A673 (cell line): ENCODE measurements around the gene ACSF2. TPM values are rescaled to one million over a fixed set of nuclear protein-coding genes. Genes with fewer than 3 reads are reported as not detected.

Experiments
- BruUV-seq: library from RNA; stranded (reverse); fragments of 400-500 nt; replicated peaks from 2 replicates; lab custom pipeline; 2021; lab: Mats Ljungman, UMichigan
- CTCF ChIA-PET: fragments of 300-600 bp; sonication (Branson Sonifier 250); formaldehyde crosslinking; loops from one replicate; lab custom pipeline; 2022; ENCODE audit warnings: antibody characterized with exemption; lab: Charles Lee
- POLR2A ChIA-PET: fragments of 300-600 bp; sonication (Branson Sonifier 250); formaldehyde crosslinking; loops from one replicate; lab custom pipeline; 2022; ENCODE audit warnings: antibody characterized with exemption; ENCODE audit not compliant: low non-redundant PET; lab: Charles Lee
- DNase-seq: peaks from one replicate; pipeline ENCODE4 v3.0.0-alpha.2; 2015; ENCODE audit warnings: low spot score
- H3K27ac ChIP-seq: fragments of 200-600 bp; sonication (generic); 2 replicates; pipeline ENCODE4 v1.5.1; 2016; ENCODE audit warnings: mixed run types, low read depth, mild to moderate bottlenecking, mixed read lengths, antibody characterized with exemption, low read length; ENCODE audit not compliant: poor library complexity, severe bottlenecking
- H3K27me3 ChIP-seq: fragments of 200-600 bp; sonication (generic); replicated peaks from 2 replicates; pipeline ENCODE4 v1.6.1; 2017; ENCODE audit warnings: mixed run types, low read depth, mild to moderate bottlenecking, mixed read lengths, antibody characterized with exemption, low read length; ENCODE audit not compliant: insufficient read depth, poor library complexity
- H3K36me3 ChIP-seq: fragments of 200-600 bp; sonication (generic); 2 replicates; pipeline ENCODE4 v1.6.1; 2016; ENCODE audit warnings: mixed run types, mild to moderate bottlenecking, mixed read lengths, antibody characterized with exemption, low read length; ENCODE audit not compliant: insufficient read depth, poor library complexity, severe bottlenecking
- H3K4me1 ChIP-seq: fragments of 200-600 bp; sonication (generic); 2 replicates; pipeline ENCODE4 v1.6.1; 2017; ENCODE audit warnings: mixed run types, mild to moderate bottlenecking, mixed read lengths, antibody characterized with exemption, low read length; ENCODE audit not compliant: insufficient read depth, poor library complexity, severe bottlenecking
- H3K4me3 ChIP-seq: fragments of 200-600 bp; sonication (generic); 2 replicates; pipeline ENCODE4 v1.5.1; 2016; ENCODE audit warnings: low read depth, mixed run types, mild to moderate bottlenecking, mixed read lengths, low read length; ENCODE audit not compliant: poor library complexity, severe bottlenecking
- H3K9me3 ChIP-seq: fragments of 200-600 bp; sonication (generic); 2 replicates; pipeline ENCODE4 v1.6.1; 2016; ENCODE audit warnings: mixed run types, low read depth, mild to moderate bottlenecking, mixed read lengths, antibody characterized with exemption, low read length; ENCODE audit not compliant: poor library complexity, severe bottlenecking
- EZH2 ChIP-seq: fragments of 200-600 bp; sonication (generic); IDR thresholded peaks from 2 replicates; pipeline ENCODE4 v1.6.1; 2017; ENCODE audit warnings: borderline replicate concordance, low read depth, mild to moderate bottlenecking, mixed read lengths, antibody characterized with exemption, low read length; ENCODE audit not compliant: poor library complexity, severe bottlenecking
- intact Hi-C: fragments of 100-400 bp; cut with micrococcal nuclease; formaldehyde crosslinking; loops from one replicate; pipeline ENCODE4 v1.10.0; 2022; ENCODE audit not compliant: unreplicated experiment
- total RNA-seq: library from RNA; stranded (reverse); gene quantifications from 2 replicates; pipeline ENCODE4 v1.2.3, GENCODE V29; 2021
- TF ChIP-seq, protein P1 (sequence below): fragments of 300-800, 200-600 bp; sonication (generic); conservative IDR thresholded peaks from 2 replicates; pipeline ENCODE4 v1.5.1; 2017; ENCODE audit warnings: low read depth, mild to moderate bottlenecking, antibody characterized with exemption, low read length, moderate library complexity, mixed read lengths

Gene ACSF2
- total RNA-seq, 1 experiment from 2014 or later = 4.1 TPM

DNA sequence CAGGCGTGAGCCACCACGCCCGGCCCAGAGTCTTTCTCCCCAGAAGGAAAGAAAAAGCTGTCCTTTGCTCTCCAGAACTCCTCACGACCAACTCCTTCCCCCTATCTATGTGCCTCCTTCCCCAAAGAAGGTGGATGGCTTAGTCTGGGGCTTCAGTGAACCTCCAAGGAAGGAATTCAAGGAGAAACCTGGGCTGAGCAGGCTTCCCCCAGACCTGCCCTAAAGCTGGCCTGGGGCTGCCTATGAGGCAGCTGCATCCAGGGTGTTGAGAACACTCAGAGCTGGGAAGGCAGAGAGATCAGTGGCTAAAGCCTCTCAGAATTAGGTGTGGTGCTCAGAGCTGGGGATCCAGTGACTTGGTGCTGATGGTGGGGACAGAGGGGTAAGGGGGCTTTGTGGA is 3.8 kb downstream of the ACSF2 start:
- no peak for TF ChIP-seq EZH2
- TF ChIP-seq, protein P1, sequence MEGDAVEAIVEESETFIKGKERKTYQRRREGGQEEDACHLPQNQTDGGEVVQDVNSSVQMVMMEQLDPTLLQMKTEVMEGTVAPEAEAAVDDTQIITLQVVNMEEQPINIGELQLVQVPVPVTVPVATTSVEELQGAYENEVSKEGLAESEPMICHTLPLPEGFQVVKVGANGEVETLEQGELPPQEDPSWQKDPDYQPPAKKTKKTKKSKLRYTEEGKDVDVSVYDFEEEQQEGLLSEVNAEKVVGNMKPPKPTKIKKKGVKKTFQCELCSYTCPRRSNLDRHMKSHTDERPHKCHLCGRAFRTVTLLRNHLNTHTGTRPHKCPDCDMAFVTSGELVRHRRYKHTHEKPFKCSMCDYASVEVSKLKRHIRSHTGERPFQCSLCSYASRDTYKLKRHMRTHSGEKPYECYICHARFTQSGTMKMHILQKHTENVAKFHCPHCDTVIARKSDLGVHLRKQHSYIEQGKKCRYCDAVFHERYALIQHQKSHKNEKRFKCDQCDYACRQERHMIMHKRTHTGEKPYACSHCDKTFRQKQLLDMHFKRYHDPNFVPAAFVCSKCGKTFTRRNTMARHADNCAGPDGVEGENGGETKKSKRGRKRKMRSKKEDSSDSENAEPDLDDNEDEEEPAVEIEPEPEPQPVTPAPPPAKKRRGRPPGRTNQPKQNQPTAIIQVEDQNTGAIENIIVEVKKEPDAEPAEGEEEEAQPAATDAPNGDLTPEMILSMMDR = no peak
- Histone ChIP-seq H3K27ac (no peak overlapping the region), H3K4me1 (peaks cover 15% of the 10 kb centered on the region), H3K27me3 (no peaks in the 10 kb centered on the region), H3K9me3 (no peaks in the 10 kb centered on the region), H3K36me3 (no peaks in the 10 kb centered on the region), H3K4me3 (no peak overlapping the region)
- no peak for DNase-seq
- POLR2A ChIA-PET = no interaction called here
- BruUV-seq = no TSS peak
- intact Hi-C loops = no loop called here
- CTCF ChIA-PET = no interaction called here

DNA sequence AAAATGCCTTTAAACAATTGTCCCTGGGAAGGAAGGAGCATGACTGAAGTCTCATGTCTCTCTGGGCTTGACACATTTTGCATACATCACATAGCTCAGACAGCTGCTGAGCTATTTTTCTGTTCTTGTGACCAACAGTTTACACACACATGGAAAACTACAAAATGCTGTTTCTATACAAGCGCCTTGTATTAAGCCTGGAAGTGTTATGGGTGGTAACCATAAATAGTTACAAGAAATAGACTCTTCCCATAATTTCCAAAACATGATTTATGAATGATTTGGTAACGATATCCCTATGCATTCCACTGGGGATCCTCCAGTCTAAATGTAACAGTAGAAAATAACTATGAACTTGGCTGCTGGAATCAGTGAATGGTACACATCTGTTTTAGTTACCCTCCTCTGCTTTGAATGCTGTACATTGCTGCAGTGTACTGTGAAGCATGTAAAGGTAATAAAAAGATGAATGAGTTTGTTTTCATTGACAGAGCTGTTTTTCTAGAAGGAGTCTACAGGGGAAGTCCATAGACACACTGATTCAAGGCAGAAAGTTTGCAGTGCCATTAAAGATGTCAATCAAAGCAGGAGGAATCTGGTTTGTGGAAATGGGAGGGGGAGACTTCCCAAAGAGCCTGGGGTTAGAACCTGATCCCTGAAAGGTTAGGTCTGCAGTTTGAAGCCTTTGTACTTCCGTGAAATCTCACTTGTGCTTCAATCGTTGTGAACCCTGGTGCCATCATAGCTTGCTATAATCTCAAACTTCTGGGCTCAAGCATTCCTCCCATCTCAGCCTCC is 5.0 kb downstream of the ACSF2 start:
- H3K27me3 ChIP-seq = no peaks in the 10 kb centered on the region
- no peak for DNase-seq
- H3K9me3 ChIP-seq = no peaks in the 10 kb centered on the region
- intact Hi-C loops = no loop called here
- peaks cover 4% of the 10 kb centered on the region for H3K4me1 ChIP-seq
- no peaks in the 10 kb centered on the region for H3K36me3 ChIP-seq
- ChIA-PET CTCF (no interaction called here), POLR2A (no interaction called here)
- H3K27ac ChIP-seq = no peak overlapping the region
- BruUV-seq = no TSS peak
- no peak overlapping the region for H3K4me3 ChIP-seq
- TF ChIP-seq, protein P1 = no peak

DNA sequence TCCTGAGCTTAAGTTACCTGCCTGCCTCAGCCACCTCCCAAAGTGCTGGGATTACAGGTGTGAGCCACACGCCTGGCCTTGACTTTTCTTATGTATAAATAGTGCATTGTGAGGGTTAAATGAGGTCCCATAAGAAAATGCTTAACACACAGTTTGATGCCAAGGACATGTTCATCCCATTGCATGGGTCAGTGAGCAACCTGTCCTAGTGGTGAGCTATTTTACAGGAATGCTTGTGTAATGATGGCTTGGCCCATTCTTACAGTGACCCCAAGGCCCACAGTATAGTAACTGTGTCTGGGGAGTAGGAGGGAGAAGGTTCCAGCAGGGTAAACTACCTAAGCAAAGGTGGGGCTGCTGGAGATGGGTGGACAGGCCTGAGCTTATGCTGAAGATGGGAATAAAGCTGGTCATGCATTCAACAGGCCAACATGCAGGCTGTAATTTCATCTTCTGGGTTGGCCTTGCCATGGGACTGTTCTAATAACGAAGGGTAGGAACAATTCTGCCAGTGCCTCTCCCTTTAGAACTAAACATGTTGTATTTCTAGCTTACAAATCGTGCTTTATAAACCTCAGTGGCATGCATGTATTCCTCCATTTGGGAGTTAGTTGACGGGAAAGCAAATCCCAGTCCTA is 6.2 kb downstream of the ACSF2 start:
- intact Hi-C loops = no loop called here
- Histone ChIP-seq H3K27me3 (no peaks in the 10 kb centered on the region), H3K27ac (no peak overlapping the region), H3K4me3 (no peak overlapping the region), H3K9me3 (no peaks in the 10 kb centered on the region), H3K4me1 (no peaks in the 10 kb centered on the region), H3K36me3 (no peaks in the 10 kb centered on the region)
- DNase-seq = no peak
- TF ChIP-seq, protein P1 = no peak
- TF ChIP-seq EZH2 = no peak
- no TSS peak for BruUV-seq
- ChIA-PET CTCF (interaction anchor here (0.7 kb wide), 1 partner anchor 35 kb away, joined by 3 read pairs; the partner anchor contains the start of gene LRRC59), POLR2A (interaction anchor here (0.7 kb wide), 1 partner anchor 57 kb away, joined by 3 read pairs; no protein-coding TSS in a partner anchor)
